Osteoblast (primary cell): ENCODE data around the gene LILRB5. TPM values are rescaled to one million over a fixed set of nuclear protein-coding genes. Genes with fewer than 3 reads are reported as not detected.
A peak's percentile ranks its signal among the peaks of the same experiment; 100 is the strongest.

Experiments used
- DNase-seq: peaks from one replicate; pipeline ENCODE4 v3.0.0; 2011; ENCODE audit warnings: low spot score, mixed read lengths; ENCODE audit not compliant: insufficient read length; ENCODE audit errors: missing footprints
- H2AFZ ChIP-seq: 2 replicates; pipeline ENCODE4 v1.6.0; 2011; ENCODE audit warnings: mild to moderate bottlenecking, low read length
- H3K27ac ChIP-seq: 2 replicates; pipeline ENCODE4 v1.5.1; 2011; ENCODE audit warnings: mild to moderate bottlenecking, low read depth, low read length, moderate library complexity
- H3K27me3 ChIP-seq: 2 replicates; pipeline ENCODE4 v1.6.0; 2012; ENCODE audit warnings: mild to moderate bottlenecking, control low read depth, inconsistent platforms, low read length, moderate library complexity; ENCODE audit not compliant: insufficient read depth
- H3K36me3 ChIP-seq: 2 replicates; pipeline ENCODE4 v1.5.1; 2011; ENCODE audit warnings: mild to moderate bottlenecking, low read length, control low read depth, moderate library complexity; ENCODE audit not compliant: insufficient read depth
- H3K4me1 ChIP-seq: 2 replicates; pipeline ENCODE4 v1.5.1; 2011; ENCODE audit warnings: mild to moderate bottlenecking, low read length, control low read depth, moderate library complexity; ENCODE audit not compliant: insufficient read depth
- H3K4me2 ChIP-seq: 2 replicates; pipeline ENCODE4 v1.6.0; 2011; ENCODE audit warnings: mild to moderate bottlenecking, low read length; ENCODE audit not compliant: insufficient read depth
- H3K4me3 ChIP-seq: fragments of 200-600 bp; sonication (generic); 3 replicates; pipeline ENCODE4 v1.5.1; 2012; ENCODE audit warnings: mild to moderate bottlenecking, low read length, inconsistent platforms; ENCODE audit not compliant: insufficient read depth
- H3K79me2 ChIP-seq: 2 replicates; pipeline ENCODE4 v1.6.0; 2012; ENCODE audit warnings: mild to moderate bottlenecking, low read length, control low read depth, inconsistent platforms; ENCODE audit not compliant: insufficient read depth
- H3K9me3 ChIP-seq: 2 replicates; pipeline ENCODE4 v1.5.1; 2011; ENCODE audit warnings: low read depth, low read length, control low read depth
- H4K20me1 ChIP-seq: 2 replicates; pipeline ENCODE4 v1.6.0; 2012; ENCODE audit warnings: mild to moderate bottlenecking, low read length, control low read depth; ENCODE audit not compliant: insufficient read depth
- total RNA-seq: library from RNA; depleted of rRNA; stranded (reverse); fragments of >200 nt; gene quantifications from 2 replicates; pipeline ENCODE4 v1.2.3, GENCODE V29; 2012
- TF ChIP-seq, protein P1 (sequence below): IDR thresholded peaks from 2 replicates; pipeline ENCODE4 v1.5.1; 2011; ENCODE audit warnings: mild to moderate bottlenecking, low read depth, low read length, moderate library complexity; ENCODE audit errors: extremely low read depth

The LILRB5 gene
- total RNA-seq, 1 donor, result not detected

DNA sequence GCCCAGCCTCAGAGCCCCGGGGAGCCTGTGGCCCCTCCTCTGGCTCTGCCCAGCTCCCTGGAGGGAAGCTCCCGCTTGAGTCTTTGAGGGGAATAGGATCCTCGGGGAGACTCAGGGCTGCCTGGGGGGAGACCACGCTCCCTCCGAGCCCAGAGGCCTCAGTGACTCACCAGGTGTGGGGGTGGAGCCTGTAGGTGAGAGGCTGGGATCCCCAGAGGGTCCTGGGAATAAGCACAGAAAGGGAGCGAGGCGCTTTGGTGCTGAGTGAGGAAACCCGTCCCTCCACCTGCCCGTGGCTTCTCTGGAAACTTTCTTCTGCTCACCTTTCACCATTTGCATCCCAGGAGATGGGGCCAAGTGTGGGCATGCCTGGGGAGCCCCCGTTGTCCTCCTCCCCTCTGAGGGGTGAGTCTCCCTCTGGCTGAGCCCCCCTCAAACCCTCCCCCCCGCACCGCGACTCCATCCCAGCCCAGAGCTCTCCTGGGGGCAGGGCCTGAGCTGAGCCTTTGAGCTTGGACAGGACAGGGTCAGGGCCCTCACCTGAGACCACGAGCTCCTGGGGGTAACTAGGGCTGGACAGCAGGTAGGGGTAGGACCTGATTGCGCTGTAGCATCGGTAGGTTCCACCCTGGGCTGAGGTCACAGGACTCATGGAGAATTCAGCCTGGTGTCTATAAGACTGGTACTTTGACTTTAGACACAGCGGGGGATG lies 2.7 kb downstream of the LILRB5 start:
- H4K20me1 ChIP-seq, result no peaks in the 10 kb centered on the region
- DNase-seq, result peak; percentile 62
- no peak overlapping the region for H2AFZ ChIP-seq
- H3K4me3 ChIP-seq, result no peak overlapping the region
- H3K9me3 ChIP-seq, result no peaks in the 10 kb centered on the region
- peaks cover 25% of the 10 kb centered on the region for H3K27me3 ChIP-seq
- TF ChIP-seq, protein P1, sequence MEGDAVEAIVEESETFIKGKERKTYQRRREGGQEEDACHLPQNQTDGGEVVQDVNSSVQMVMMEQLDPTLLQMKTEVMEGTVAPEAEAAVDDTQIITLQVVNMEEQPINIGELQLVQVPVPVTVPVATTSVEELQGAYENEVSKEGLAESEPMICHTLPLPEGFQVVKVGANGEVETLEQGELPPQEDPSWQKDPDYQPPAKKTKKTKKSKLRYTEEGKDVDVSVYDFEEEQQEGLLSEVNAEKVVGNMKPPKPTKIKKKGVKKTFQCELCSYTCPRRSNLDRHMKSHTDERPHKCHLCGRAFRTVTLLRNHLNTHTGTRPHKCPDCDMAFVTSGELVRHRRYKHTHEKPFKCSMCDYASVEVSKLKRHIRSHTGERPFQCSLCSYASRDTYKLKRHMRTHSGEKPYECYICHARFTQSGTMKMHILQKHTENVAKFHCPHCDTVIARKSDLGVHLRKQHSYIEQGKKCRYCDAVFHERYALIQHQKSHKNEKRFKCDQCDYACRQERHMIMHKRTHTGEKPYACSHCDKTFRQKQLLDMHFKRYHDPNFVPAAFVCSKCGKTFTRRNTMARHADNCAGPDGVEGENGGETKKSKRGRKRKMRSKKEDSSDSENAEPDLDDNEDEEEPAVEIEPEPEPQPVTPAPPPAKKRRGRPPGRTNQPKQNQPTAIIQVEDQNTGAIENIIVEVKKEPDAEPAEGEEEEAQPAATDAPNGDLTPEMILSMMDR, result no peak
- H3K27ac ChIP-seq, result no peak overlapping the region
- no peak overlapping the region for H3K4me2 ChIP-seq
- H3K79me2 ChIP-seq, result no peaks in the 10 kb centered on the region
- no peaks in the 10 kb centered on the region for H3K4me1 ChIP-seq
- H3K36me3 ChIP-seq, result no peaks in the 10 kb centered on the region

DNA sequence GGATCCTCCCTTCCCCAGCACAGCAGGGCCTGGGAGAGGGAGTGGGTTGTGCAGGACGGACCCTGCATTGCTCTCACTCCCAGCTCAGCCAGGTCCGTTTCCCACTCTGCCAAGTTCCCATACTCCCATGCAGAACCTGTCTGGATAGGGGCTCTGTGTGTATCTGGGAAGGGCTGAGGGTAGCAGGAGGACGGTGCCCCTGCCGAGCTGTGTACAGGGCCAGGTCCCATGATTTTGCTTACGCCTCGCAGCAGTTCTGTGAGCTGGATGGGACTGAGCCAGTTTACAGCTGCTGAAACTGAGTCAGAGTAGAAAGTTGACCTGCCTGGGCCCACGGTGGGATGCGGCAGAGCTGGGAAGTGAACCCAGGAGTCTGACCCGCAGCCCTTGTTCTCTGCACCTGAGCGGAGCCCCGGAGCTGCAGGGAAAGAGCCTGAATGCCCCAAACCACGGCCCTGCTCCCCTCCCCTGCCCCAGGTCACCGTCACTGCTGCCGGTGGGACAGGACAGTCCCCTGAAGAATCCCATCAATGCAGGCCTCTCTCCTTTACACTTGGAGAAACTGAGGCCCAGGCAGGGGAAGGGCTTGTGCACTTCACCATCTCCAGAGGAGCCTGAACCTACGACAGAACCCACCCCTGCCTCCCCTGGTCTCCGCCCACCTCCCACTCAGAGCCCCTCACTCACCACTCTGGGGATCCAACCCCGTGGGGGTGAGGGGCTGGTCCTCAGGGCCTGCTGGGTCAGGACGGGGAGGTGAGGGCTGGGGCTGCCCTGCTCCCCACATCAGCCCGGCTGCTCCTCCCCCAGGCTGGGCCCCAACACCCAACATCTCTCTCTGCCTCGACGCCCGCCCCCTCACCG lies 3.5 kb downstream of the LILRB5 start:
- TF ChIP-seq, protein P1, result no peak
- Histone ChIP-seq H4K20me1 (no peaks in the 10 kb centered on the region), H3K4me2 (no peak overlapping the region), H3K36me3 (no peaks in the 10 kb centered on the region), H3K4me1 (no peaks in the 10 kb centered on the region), H2AFZ (no peak overlapping the region), H3K27ac (no peak overlapping the region), H3K4me3 (no peak overlapping the region), H3K9me3 (no peaks in the 10 kb centered on the region), H3K79me2 (no peaks in the 10 kb centered on the region), H3K27me3 (peaks cover 25% of the 10 kb centered on the region)
- peak; percentile 74 for DNase-seq

- DNase-seq, result no peak
- no peaks in the 10 kb centered on the region for H3K36me3 ChIP-seq
- H3K9me3 ChIP-seq, result no peaks in the 10 kb centered on the region
- H3K4me1 ChIP-seq, result peaks cover under 1% of the 10 kb centered on the region
- no peaks in the 10 kb centered on the region for H4K20me1 ChIP-seq
- H2AFZ ChIP-seq, result no peak overlapping the region
- H3K4me3 ChIP-seq, result no peak overlapping the region
- no peak overlapping the region for H3K27ac ChIP-seq
- TF ChIP-seq, protein P1, result no peak
- peaks cover 25% of the 10 kb centered on the region for H3K27me3 ChIP-seq
- H3K4me2 ChIP-seq, result no peak overlapping the region
- H3K79me2 ChIP-seq, result no peaks in the 10 kb centered on the region
These were observed 4.2 kb downstream of the LILRB5 start for GRCh38 chr19:54252845-54253244.

- TF ChIP-seq, protein P1, result no peak
- H3K79me2 ChIP-seq, result no peaks in the 10 kb centered on the region
- H3K4me1 ChIP-seq, result peaks cover 3% of the 10 kb centered on the region
- no peak overlapping the region for H3K4me3 ChIP-seq
- H3K4me2 ChIP-seq, result no peak overlapping the region
- H3K27me3 ChIP-seq, result peaks cover 19% of the 10 kb centered on the region
- peak; percentile 58 for DNase-seq
- no peaks in the 10 kb centered on the region for H3K36me3 ChIP-seq
- no peaks in the 10 kb centered on the region for H4K20me1 ChIP-seq
- no peak overlapping the region for H2AFZ ChIP-seq
- no peaks in the 10 kb centered on the region for H3K9me3 ChIP-seq
- H3K27ac ChIP-seq, result no peak overlapping the region
These were observed 4.8 kb downstream of the LILRB5 start for GRCh38 chr19:54252243-54252642.
